LNCaP clone FGC (cell line): ENCODE data around the gene IRF2.

Experiments
- DNase-seq: peaks from one replicate; pipeline ENCODE4 v3.0.0-alpha.2; 2011; ENCODE audit warnings: low read depth
- H3K4me3 ChIP-seq: 2 replicates; pipeline ENCODE4 v1.5.1; 2011; ENCODE audit warnings: mild to moderate bottlenecking, low read depth, low read length, control low read depth
- TF ChIP-seq, protein P1 (sequence below): IDR thresholded peaks from 2 replicates; pipeline ENCODE4 v1.5.1; 2012; ENCODE audit warnings: mild to moderate bottlenecking; ENCODE audit not compliant: control insufficient read depth, insufficient read depth; ENCODE audit errors: extremely low read depth

Gene IRF2

DNA sequence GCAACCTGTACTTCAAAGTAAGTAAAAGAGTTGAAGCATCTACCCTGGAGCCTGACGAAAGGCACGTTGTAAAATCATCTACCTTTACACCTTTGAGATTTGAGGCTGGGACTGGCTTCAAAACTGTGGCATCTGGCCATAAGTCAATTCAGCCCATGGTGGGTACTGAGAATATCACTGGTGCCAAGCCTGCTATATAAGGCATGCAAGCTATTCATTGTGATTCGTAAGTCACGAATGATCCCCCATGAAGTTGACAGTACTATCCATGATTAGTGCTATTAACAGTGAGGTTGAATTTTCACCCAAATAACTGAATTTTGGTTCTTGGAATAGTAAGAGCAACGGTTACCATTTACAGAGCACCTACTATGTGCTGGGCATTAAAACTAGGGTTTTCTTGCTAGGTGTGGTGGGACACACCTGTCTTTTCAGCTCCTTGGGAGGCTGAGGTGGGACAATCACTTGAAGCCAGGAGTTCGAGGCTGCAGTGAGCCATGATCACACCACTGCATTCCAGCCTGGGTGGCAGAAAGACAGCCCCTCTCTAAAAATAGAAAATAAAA is 39.8 kb downstream of the IRF2 start:
- DNase-seq = no peak
- H3K4me3 ChIP-seq = no peak overlapping the region
- TF ChIP-seq, protein P1, sequence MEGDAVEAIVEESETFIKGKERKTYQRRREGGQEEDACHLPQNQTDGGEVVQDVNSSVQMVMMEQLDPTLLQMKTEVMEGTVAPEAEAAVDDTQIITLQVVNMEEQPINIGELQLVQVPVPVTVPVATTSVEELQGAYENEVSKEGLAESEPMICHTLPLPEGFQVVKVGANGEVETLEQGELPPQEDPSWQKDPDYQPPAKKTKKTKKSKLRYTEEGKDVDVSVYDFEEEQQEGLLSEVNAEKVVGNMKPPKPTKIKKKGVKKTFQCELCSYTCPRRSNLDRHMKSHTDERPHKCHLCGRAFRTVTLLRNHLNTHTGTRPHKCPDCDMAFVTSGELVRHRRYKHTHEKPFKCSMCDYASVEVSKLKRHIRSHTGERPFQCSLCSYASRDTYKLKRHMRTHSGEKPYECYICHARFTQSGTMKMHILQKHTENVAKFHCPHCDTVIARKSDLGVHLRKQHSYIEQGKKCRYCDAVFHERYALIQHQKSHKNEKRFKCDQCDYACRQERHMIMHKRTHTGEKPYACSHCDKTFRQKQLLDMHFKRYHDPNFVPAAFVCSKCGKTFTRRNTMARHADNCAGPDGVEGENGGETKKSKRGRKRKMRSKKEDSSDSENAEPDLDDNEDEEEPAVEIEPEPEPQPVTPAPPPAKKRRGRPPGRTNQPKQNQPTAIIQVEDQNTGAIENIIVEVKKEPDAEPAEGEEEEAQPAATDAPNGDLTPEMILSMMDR = no peak

DNA sequence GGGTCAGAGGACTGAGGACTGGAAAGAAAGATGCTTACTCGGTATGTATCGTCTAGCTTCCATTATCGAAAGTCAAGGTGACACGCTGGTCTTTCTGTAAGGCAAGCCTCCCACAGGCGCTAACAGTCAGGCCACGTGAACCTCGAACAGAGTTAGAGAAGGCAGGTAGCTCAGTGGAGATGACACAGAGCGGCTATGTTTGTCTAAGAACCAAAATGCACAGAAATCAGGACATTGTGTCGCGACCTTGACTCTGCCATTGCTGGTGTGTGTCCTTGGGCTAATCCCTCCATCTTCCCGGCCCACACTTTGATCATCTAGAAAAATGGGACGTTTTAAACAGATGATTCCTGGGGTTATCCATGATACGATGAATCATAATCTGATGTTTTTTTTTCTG is 40.3 kb downstream of the IRF2 start:
- DNase-seq = no peak
- TF ChIP-seq, protein P1 = no peak
- H3K4me3 ChIP-seq = no peak overlapping the region

DNA sequence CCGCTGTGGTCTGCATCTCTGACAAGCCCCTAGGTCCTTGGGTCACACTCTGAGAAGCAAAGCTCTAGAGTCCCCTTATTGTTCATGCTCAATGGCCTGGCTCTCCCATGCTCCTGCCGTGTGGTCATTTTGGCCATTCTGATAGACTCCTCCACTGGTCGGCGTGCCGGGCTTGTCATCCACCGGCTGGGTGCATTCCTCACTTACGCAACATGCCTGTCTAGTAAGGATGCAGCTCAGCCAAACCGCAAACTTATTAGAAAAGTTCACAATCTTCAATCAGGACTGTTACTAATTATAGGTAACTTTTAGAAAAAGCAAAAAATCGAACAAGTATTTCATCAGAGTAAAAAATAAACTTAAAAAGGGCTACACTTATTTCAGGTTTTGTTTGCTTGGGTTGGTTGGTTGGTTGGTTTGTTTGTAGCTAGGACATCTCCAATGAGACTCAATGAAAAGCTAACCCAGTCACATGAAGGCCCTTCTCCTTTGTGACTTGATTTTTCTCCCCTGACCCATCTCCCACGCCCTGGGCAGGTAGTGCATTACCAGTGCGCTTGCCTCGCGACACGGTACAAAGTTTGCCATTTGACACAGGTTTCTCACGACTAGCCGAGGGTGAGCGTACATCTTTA is 41.0 kb downstream of the IRF2 start:
- TF ChIP-seq, protein P1 = no peak
- H3K4me3 ChIP-seq = no peak overlapping the region
- DNase-seq = no peak

DNA sequence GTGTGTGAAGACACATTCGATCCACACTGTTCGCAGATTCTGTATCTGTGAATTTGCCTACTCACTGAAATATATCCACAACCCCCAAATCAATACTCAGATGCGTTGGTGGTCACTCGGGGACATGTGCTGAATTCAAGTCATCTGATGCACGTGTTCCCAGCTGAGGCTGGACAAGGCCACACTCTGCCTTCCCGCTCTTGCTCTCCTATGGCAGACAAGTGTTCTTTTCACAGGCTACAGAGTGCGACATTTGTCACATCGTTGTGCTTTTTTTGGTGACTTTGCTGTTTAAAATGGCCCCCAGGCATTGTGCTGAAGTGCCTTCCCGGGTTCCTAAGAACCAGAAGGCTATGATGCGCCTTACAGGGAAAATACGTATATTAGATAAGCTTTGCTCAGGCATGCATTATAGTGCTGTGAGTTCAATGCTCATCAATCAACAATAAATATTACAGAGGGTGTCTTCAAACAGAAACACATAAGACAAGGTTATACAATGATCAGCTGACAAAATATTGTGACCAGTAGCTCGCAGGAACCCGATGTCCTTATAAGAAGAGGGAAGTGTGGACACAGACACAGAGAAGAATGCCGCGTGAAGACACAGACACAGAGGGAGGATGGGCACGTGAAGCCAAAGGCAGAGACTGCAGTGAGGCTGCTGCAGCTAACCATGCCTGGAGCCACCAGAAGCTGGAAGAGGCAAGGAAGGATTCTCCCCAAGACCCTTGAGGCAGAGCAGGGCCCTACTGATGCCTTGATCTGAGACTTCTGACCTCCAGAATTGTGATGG is 42.0 kb downstream of the IRF2 start:
- DNase-seq = no peak
- H3K4me3 ChIP-seq = no peak overlapping the region
- TF ChIP-seq, protein P1 = no peak

DNA sequence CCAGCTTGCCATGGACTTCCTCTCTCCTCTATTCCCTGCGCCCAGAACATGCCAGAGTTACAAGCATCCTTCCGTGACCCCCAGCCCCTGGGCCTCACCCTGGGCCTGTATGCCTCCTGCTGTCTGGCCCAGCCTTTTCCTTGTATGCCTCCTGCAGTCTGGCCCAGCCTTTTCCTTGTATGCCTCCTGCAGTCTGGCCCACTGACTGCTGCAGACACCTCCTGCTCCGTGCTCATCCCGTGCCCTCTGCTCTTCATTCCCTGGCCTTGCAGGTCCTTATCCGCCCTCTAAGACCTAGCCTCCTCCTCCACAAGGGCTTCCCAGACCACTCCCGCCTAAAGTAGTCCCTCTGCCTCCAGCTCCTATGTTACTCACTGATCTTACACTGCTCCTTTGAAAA is 44.2 kb downstream of the IRF2 start:
- TF ChIP-seq, protein P1 = no peak
- H3K4me3 ChIP-seq = no peak overlapping the region
- DNase-seq = no peak

DNA sequence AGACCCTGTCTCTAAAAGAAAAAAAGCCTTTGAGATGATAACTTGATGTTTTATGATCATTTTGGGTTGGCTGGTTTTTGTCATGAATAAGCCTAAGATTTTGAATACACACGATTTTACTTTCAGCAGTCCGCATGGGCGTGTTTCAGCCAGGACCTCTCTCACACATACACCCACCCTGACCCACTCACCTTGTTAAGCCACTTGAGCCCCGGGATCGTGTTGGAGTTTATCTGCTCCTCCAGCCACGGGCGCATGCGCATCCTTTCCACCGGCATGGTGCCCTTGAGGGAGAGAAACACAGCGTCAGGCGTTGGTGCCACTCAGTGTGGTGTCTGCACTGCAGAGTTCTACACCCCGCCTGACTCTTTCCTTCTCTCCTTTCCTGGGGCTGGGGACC is 45.6 kb downstream of the IRF2 start:
- TF ChIP-seq, protein P1 = no peak
- DNase-seq = no peak

More for the DNA sequence above, 45.6 kb downstream of the IRF2 start:
- no peak overlapping the region for H3K4me3 ChIP-seq
